DOHH2 (cell line): Measurements from ENCODE around the gene YPEL1.

Experiments
- H3F3A ChIP-seq: fragments of 200-600 bp; sonication (generic), shearing (Covaris generic); 2 replicates; pipeline ENCODE4 v1.6.0; 2016; ENCODE audit warnings: antibody characterized with exemption, mild to moderate bottlenecking; ENCODE audit not compliant: control insufficient read depth, insufficient read depth
- H3K27ac ChIP-seq: fragments of 200-600 bp; sonication (generic); 2 replicates; pipeline ENCODE4 v1.5.1; 2014; ENCODE audit warnings: low read depth, mild to moderate bottlenecking, low read length, moderate library complexity
- H3K27me3 ChIP-seq: fragments of 200-600 bp; sonication (generic); 2 replicates; pipeline ENCODE4 v1.6.1; 2014; ENCODE audit warnings: mild to moderate bottlenecking, low read length, mixed read lengths; ENCODE audit not compliant: control insufficient read depth
- H3K36me3 ChIP-seq: fragments of 200-600 bp; sonication (generic); 2 replicates; pipeline ENCODE4 v1.6.1; 2014; ENCODE audit warnings: mild to moderate bottlenecking, low read length, moderate library complexity, mixed read lengths; ENCODE audit not compliant: control insufficient read depth
- H3K4me1 ChIP-seq: fragments of 200-600 bp; sonication (generic); 2 replicates; pipeline ENCODE4 v1.6.1; 2014; ENCODE audit warnings: mild to moderate bottlenecking, low read length, mixed read lengths; ENCODE audit not compliant: control insufficient read depth
- H3K4me2 ChIP-seq: fragments of 200-600 bp; sonication (generic); 2 replicates; pipeline ENCODE4 v1.6.0; 2014; ENCODE audit warnings: mild to moderate bottlenecking, low read length, moderate library complexity
- H3K4me3 ChIP-seq: fragments of 200-600 bp; sonication (generic); 2 replicates; pipeline ENCODE4 v1.5.1; 2014; ENCODE audit warnings: mild to moderate bottlenecking, low read length, mixed read lengths
- H3K79me2 ChIP-seq: fragments of 200-600 bp; sonication (generic); 2 replicates; pipeline ENCODE4 v1.6.1; 2014; ENCODE audit warnings: mild to moderate bottlenecking, low read length, mixed read lengths; ENCODE audit not compliant: control insufficient read depth
- H3K9me2 ChIP-seq: fragments of 200-600 bp; sonication (generic); replicated peaks from 2 replicates; pipeline ENCODE4 v1.6.1; 2014; ENCODE audit warnings: mild to moderate bottlenecking, low read length, mixed read lengths; ENCODE audit not compliant: control insufficient read depth
- H3K9me3 ChIP-seq: fragments of 200-600 bp; sonication (generic); 2 replicates; pipeline ENCODE4 v1.6.1; 2014; ENCODE audit warnings: antibody characterized with exemption, low read length, mixed read lengths; ENCODE audit not compliant: control insufficient read depth, insufficient read depth
- H4K20me1 ChIP-seq: fragments of 200-600 bp; sonication (generic); 2 replicates; pipeline ENCODE4 v1.6.0; 2014; ENCODE audit warnings: low read depth, mild to moderate bottlenecking, antibody characterized with exemption, low read length, moderate library complexity; ENCODE audit not compliant: control insufficient read depth, insufficient read depth
- EZH2phosphoT487 ChIP-seq: fragments of 200-600 bp; sonication (generic); IDR thresholded peaks from 2 replicates; pipeline ENCODE4 v1.6.1; 2017; ENCODE audit warnings: borderline replicate concordance, mild to moderate bottlenecking, antibody characterized with exemption, low read length, moderate library complexity, mixed read lengths
- TF ChIP-seq, protein P1 (sequence below): fragments of 200-600 bp; sonication (generic); IDR thresholded peaks from one replicate; pipeline ENCODE4 v1.5.1; 2014; ENCODE audit warnings: antibody characterized with exemption, mild to moderate bottlenecking, low read depth, low read length; ENCODE audit not compliant: poor library complexity, severe bottlenecking

Gene YPEL1

DNA sequence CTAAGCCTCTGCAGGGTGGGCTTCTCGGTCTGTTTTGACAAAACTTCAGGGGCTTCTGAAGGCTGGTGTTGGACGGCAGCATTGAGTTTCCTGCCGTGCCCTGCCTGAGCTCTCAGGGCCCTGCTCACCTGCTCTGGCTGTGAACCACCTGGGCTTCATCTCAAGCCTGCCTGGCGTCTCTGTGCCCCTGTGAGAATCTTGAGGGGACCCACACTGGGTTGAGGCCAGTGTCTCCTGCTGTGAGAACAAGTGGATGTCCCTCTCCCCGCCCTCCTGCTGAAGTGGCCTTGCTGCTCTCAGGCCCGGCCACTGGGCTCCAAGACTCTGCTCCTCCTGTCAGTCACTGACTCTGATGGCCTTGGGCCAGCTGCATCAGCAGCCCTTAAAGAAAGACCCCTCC is 39.5 kb downstream of the YPEL1 start:
- no peaks in the 10 kb centered on the region for H3K4me1 ChIP-seq
- peaks cover 51% of the 10 kb centered on the region for H3K36me3 ChIP-seq

DNA sequence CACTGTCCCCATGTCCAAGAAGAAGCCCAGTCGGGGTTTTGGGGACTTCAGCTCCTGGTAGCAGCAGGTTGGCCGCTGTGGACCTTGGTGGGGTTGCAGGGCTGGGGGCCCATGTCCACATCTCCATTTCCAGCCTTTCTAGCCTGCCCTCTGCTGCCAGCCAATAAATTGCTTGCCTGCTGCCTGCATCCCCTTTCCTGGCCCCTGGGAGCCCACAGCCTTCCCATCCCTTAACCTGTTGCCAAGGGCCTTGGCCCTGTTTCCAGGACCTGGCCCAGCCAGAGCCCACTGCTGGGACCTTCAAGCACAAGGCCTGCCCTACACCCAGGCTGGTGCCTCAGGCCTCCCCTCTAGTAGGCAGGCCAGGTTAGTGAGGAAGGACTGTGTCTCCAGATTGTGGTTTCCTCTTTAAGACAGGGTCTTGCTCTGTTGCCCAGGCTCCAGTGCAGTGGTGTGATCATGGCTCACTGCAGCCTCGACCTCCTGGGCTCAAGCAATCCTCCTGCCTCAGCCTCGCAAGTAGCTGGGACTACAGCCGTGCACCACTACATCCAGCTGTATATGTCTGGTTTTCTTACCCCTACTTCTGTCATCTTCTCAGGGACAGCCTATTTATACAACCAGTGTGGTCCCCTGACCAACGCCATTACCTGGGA is 40.0 kb downstream of the YPEL1 start:
- Histone ChIP-seq H3K4me2 (no peak overlapping the region), H3K27me3 (no peaks in the 10 kb centered on the region), H3K36me3 (peaks cover 52% of the 10 kb centered on the region), H3K27ac (no peak overlapping the region), H3K79me2 (no peaks in the 10 kb centered on the region), H3F3A (no peaks in the 10 kb centered on the region; the same call in 1 of the 2 replicates), H3K9me3 (no peaks in the 10 kb centered on the region), H3K4me1 (no peaks in the 10 kb centered on the region), H4K20me1 (no peaks in the 10 kb centered on the region), H3K9me2 (no peaks in the 10 kb centered on the region), H3K4me3 (no peak overlapping the region)
- TF ChIP-seq, protein P1, sequence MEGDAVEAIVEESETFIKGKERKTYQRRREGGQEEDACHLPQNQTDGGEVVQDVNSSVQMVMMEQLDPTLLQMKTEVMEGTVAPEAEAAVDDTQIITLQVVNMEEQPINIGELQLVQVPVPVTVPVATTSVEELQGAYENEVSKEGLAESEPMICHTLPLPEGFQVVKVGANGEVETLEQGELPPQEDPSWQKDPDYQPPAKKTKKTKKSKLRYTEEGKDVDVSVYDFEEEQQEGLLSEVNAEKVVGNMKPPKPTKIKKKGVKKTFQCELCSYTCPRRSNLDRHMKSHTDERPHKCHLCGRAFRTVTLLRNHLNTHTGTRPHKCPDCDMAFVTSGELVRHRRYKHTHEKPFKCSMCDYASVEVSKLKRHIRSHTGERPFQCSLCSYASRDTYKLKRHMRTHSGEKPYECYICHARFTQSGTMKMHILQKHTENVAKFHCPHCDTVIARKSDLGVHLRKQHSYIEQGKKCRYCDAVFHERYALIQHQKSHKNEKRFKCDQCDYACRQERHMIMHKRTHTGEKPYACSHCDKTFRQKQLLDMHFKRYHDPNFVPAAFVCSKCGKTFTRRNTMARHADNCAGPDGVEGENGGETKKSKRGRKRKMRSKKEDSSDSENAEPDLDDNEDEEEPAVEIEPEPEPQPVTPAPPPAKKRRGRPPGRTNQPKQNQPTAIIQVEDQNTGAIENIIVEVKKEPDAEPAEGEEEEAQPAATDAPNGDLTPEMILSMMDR = no peak
- TF ChIP-seq EZH2phosphoT487 = no peak

More for the DNA sequence above, 39.5 kb downstream of the YPEL1 start:
- Histone ChIP-seq H3K4me3 (no peak overlapping the region), H4K20me1 (no peaks in the 10 kb centered on the region), H3K27me3 (no peaks in the 10 kb centered on the region), H3F3A (no peaks in the 10 kb centered on the region; the same call in 1 of the 2 replicates), H3K9me2 (no peaks in the 10 kb centered on the region), H3K79me2 (no peaks in the 10 kb centered on the region), H3K4me2 (no peak overlapping the region), H3K9me3 (no peaks in the 10 kb centered on the region), H3K27ac (no peak overlapping the region)
- TF ChIP-seq, protein P1 = no peak
- TF ChIP-seq EZH2phosphoT487 = no peak

DNA sequence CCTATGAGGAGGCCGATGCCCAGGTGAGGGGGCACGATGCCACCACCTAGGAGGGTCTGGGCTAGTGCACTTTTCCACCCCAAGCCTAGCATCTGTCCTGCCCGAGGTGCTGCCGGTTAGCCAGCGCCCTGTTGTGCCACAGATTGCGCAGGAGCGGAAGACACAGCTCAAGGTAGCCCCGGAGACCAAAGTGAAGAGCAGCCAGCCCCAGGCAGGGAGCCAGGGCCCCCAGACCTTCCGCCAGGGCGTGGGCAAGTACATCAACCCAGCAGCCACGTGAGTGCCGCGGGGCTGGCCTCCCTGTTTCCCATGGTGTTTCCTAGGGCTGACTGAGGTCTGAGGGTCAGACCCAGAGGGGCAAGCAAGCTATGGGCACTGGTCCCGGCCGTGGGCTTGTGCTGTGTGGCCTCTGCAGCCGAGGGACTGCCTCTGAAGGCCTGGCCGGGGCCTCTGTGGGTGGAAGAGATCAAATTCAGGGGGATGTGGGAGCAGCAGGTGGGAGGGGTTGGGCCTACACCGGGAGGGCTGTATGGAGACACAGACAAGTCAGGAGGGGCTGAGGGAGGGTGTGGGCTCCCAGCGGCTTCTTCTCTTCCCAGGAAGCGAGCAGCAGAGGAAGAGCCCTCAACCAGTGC is 40.7 kb downstream of the YPEL1 start:
- Histone ChIP-seq H3K27ac (no peak overlapping the region), H3K36me3 (peaks cover 58% of the 10 kb centered on the region), H3K27me3 (no peaks in the 10 kb centered on the region), H3K9me3 (no peaks in the 10 kb centered on the region), H3F3A (no peaks in the 10 kb centered on the region; the same call in 1 of the 2 replicates), H3K9me2 (no peaks in the 10 kb centered on the region), H3K4me1 (no peaks in the 10 kb centered on the region), H4K20me1 (no peaks in the 10 kb centered on the region), H3K4me3 (no peak overlapping the region), H3K4me2 (no peak overlapping the region), H3K79me2 (no peaks in the 10 kb centered on the region)
- TF ChIP-seq EZH2phosphoT487 = no peak
- TF ChIP-seq, protein P1 = no peak
